Skin of body (tissue), 1 donor: ENCODE measurements around the gene PAXX. TPM values are rescaled to one million over a fixed set of nuclear protein-coding genes. Genes with fewer than 3 reads are reported as not detected.

ENCODE experiments used
- total RNA-seq: library from RNA; depleted of rRNA; stranded (reverse); fragments of >200 nt; gene quantifications from one replicate; pipeline ENCODE4 v1.2.3, GENCODE V29; 2014

Gene PAXX
- total RNA-seq, 1 donor from 2014 or later: 13.0 TPM

Other genes with a start within 250 kb of the PAXX start
- gene LCN10, start 249.5 kb upstream of the PAXX start, total RNA-seq: not detected
- not detected for gene LCN6, start 243.9 kb upstream of the PAXX start, total RNA-seq
- gene LCN8, start 234.2 kb upstream of the PAXX start, total RNA-seq: 0.20 TPM
- gene LCN15, start 227.9 kb upstream of the PAXX start, total RNA-seq: not detected
- 31.9 TPM for gene TMEM141, start 201.1 kb upstream of the PAXX start, total RNA-seq
- 0.59 TPM for gene CCDC183, start 196.1 kb upstream of the PAXX start, total RNA-seq
- 28.0 TPM for gene RABL6, start 184.5 kb upstream of the PAXX start, total RNA-seq
- 0.79 TPM for gene AJM1, start 149.9 kb upstream of the PAXX start, total RNA-seq
- 70.4 TPM for gene PHPT1, start 143.0 kb upstream of the PAXX start, total RNA-seq
- 2.5 TPM for gene MAMDC4, start 140.1 kb upstream of the PAXX start, total RNA-seq
- 165 TPM for gene EDF1, start 126.1 kb upstream of the PAXX start, total RNA-seq
- 7.8 TPM for gene TRAF2, start 105.9 kb upstream of the PAXX start, total RNA-seq
- gene FBXW5, start 47.7 kb upstream of the PAXX start, total RNA-seq: 38.8 TPM
- gene C8G, start 47.2 kb upstream of the PAXX start, total RNA-seq: not detected
- not detected for gene LCN12, start 40.1 kb upstream of the PAXX start, total RNA-seq
- gene PTGDS, start 14.9 kb upstream of the PAXX start, total RNA-seq: 15.3 TPM
- gene LCNL1, start 9.4 kb upstream of the PAXX start, total RNA-seq: 0.20 TPM
- 12.7 TPM for gene CLIC3, start 4.1 kb downstream of the PAXX start, total RNA-seq
- 13.6 TPM for gene ABCA2, start 35.8 kb downstream of the PAXX start, total RNA-seq
- gene FUT7, start 39.7 kb downstream of the PAXX start, total RNA-seq: 0.39 TPM
- 15.4 TPM for gene NPDC1, start 53.8 kb downstream of the PAXX start, total RNA-seq
- 8.0 TPM for gene ENTPD2, start 61.6 kb downstream of the PAXX start, total RNA-seq
- 5.8 TPM for gene SAPCD2, start 78.1 kb downstream of the PAXX start, total RNA-seq
- gene UAP1L1, start 85.1 kb downstream of the PAXX start, total RNA-seq: 5.4 TPM
- 39.5 TPM for gene MAN1B1, start 94.6 kb downstream of the PAXX start, total RNA-seq
- gene DPP7, start 122.3 kb downstream of the PAXX start, total RNA-seq: 32.4 TPM
- 0.89 TPM for gene GRIN1, start 146.7 kb downstream of the PAXX start, total RNA-seq
- gene LRRC26, start 177.6 kb downstream of the PAXX start, total RNA-seq: not detected
- gene TMEM210, start 179.6 kb downstream of the PAXX start, total RNA-seq: not detected
- gene ANAPC2, start 196.1 kb downstream of the PAXX start, total RNA-seq: 22.0 TPM
- 24.1 TPM for gene SSNA1, start 196.3 kb downstream of the PAXX start, total RNA-seq
- 3.4 TPM for gene TPRN, start 208.3 kb downstream of the PAXX start, total RNA-seq
- 19.5 TPM for gene TMEM203, start 213.2 kb downstream of the PAXX start, total RNA-seq
- gene NDOR1, start 213.3 kb downstream of the PAXX start, total RNA-seq: 3.0 TPM
- gene RNF208, start 229.8 kb downstream of the PAXX start, total RNA-seq: 0.20 TPM
- 1.4 TPM for gene CYSRT1, start 232.8 kb downstream of the PAXX start, total RNA-seq
- gene RNF224, start 235.1 kb downstream of the PAXX start, total RNA-seq: not detected
- gene SLC34A3, start 238.5 kb downstream of the PAXX start, total RNA-seq: not detected
- gene TUBB4B, start 248.9 kb downstream of the PAXX start, total RNA-seq: 97.1 TPM